ENCODE measurements around the gene MAMLD1. TPM values are rescaled to one million over a fixed set of nuclear protein-coding genes. Genes with fewer than 3 reads are reported as not detected.

The MAMLD1 gene
- total and polyA plus RNA-seq, 7 donors: under 0.01 to 6.4 (median 1.2) TPM

GRCh38 chrX:150495496-150495895, 132.4 kb downstream of the MAMLD1 start:
- Histone ChIP-seq H3K4me3 (no peak overlapping the region), H3K27me3 (no peaks in the 10 kb centered on the region), H3K4me1 (no peaks in the 10 kb centered on the region), H3K27ac (no peak overlapping the region), H3K9me3 (no peaks in the 10 kb centered on the region), H3K36me3 (no peaks in the 10 kb centered on the region)
- WGBS, 2 donors: 90 to 92% methylated on average over 4 of the region's 4 CpGs
- TF ChIP-seq POLR2AphosphoS5 (IDR thresholded peaks at IDR 0.05) (no peak), EP300 (IDR thresholded peaks at IDR 0.05) (no peak), CTCF (IDR thresholded peaks at IDR 0.05) (no peak), POLR2A (IDR thresholded peaks at IDR 0.05) (no peak)
- no peak for DNase-seq
- intact Hi-C loops (cut with DNase I): no loop called here

DNA sequence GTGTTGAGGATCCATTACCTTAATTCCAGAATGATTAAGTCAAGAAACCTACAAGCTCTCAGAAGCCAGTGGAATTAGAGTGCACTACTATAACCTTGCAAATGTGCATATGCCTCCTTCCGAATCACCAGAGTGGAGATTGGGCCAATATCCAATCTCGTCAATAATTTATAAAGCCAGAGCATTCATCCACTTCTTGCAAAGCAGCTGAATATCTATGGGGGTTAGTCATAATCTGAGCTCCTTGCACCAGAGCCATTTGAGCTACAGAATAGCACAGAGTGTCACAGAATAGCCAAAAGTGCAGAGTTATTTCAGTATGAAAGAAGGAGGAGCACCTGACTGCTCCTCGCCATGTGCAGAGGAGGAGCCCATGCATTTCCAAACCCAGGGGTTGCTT, 136.1 kb downstream of the MAMLD1 start:
- H3K27ac ChIP-seq: no peak overlapping the region
- H3K4me1 ChIP-seq: no peaks in the 10 kb centered on the region
- WGBS, 2 donors: 86 to 92% methylated on average over 3 of the region's 3 CpGs
- H3K36me3 ChIP-seq: no peaks in the 10 kb centered on the region
- no peak for DNase-seq
- H3K9me3 ChIP-seq: no peaks in the 10 kb centered on the region
- intact Hi-C loops (cut with DNase I): no loop called here
- TF ChIP-seq CTCF (IDR thresholded peaks at IDR 0.05): no peak
- TF ChIP-seq EP300 (IDR thresholded peaks at IDR 0.05): no peak
- no peak for TF ChIP-seq POLR2A (IDR thresholded peaks at IDR 0.05)
- TF ChIP-seq POLR2AphosphoS5 (IDR thresholded peaks at IDR 0.05): no peak
- no peak overlapping the region for H3K4me3 ChIP-seq
- no peaks in the 10 kb centered on the region for H3K27me3 ChIP-seq

DNA sequence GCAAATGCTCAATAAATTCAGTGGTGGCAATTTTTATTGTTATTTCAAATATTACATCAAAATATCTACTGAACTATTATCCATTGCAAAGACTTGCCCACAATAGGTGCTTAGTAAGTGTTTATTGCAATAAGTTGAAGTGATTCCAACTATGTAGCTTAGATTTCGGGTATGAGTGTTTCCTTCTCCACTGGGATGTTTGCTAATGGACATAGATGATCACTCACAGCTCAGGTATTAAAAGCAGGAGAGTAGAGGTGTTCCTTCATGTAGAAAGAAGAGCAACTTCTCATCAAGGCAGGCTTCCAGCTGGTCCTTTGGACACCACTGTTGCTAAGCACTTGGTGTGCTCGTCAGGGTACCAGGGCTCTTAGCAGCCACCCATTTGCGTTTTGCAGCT, 139.0 kb downstream of the MAMLD1 start:
- Histone ChIP-seq H3K4me1 (no peaks in the 10 kb centered on the region), H3K9me3 (no peaks in the 10 kb centered on the region), H3K36me3 (no peaks in the 10 kb centered on the region), H3K27me3 (no peaks in the 10 kb centered on the region), H3K27ac (no peak overlapping the region), H3K4me3 (no peak overlapping the region)
- intact Hi-C loops (cut with DNase I): no loop called here
- TF ChIP-seq CTCF (IDR thresholded peaks at IDR 0.05) (no peak), POLR2A (IDR thresholded peaks at IDR 0.05) (no peak), POLR2AphosphoS5 (IDR thresholded peaks at IDR 0.05) (no peak), EP300 (IDR thresholded peaks at IDR 0.05) (no peak)
- 83 to 84% methylated on average over 3 of the region's 3 CpGs for WGBS, 2 donors
- no peak for DNase-seq

GRCh38 chrX:150502979-150503897, 140.1 kb downstream of the MAMLD1 start:
- no peak for DNase-seq
- intact Hi-C loops (cut with DNase I): no loop called here
- Histone ChIP-seq H3K27ac (no peak overlapping the region), H3K36me3 (no peaks in the 10 kb centered on the region), H3K9me3 (no peaks in the 10 kb centered on the region), H3K27me3 (no peaks in the 10 kb centered on the region), H3K4me3 (no peak overlapping the region), H3K4me1 (peaks cover 0 to 9% (median 4%) of the 10 kb centered on the region in 4 donors)
- WGBS, 2 donors: 81 to 89% methylated on average over 19 of the region's 19 CpGs
- TF ChIP-seq CTCF (IDR thresholded peaks at IDR 0.05): no peak
- TF ChIP-seq POLR2AphosphoS5 (IDR thresholded peaks at IDR 0.05): no peak
- no peak for TF ChIP-seq EP300 (IDR thresholded peaks at IDR 0.05)
- no peak for TF ChIP-seq POLR2A (IDR thresholded peaks at IDR 0.05)
